Left ventricle myocardium inferior (tissue), 1 donor: ENCODE measurements around the gene GRIN2C. TPM values are rescaled to one million over a fixed set of nuclear protein-coding genes. Genes with fewer than 3 reads are reported as not detected.
A peak's percentile ranks its signal among the peaks of the same experiment; 100 is the strongest.

Experiments used
- DNase-seq: peaks from one replicate; pipeline ENCODE4 v3.0.0-alpha.2; 2020
- H3K27ac ChIP-seq: fragments of 200-600 bp; replicated peaks from 2 replicates; pipeline ENCODE4 v1.8.0; 2021
- H3K27me3 ChIP-seq: fragments of 200-600 bp; 2 replicates; pipeline ENCODE4 v1.8.0; 2021; ENCODE audit warnings: low read depth
- H3K36me3 ChIP-seq: fragments of 200-600 bp; 2 replicates; pipeline ENCODE4 v1.8.0; 2021
- H3K4me1 ChIP-seq: fragments of 200-600 bp; 2 replicates; pipeline ENCODE4 v1.8.0; 2021
- H3K4me3 ChIP-seq: fragments of 200-600 bp; 2 replicates; pipeline ENCODE4 v1.8.0; 2021; ENCODE audit warnings: mild to moderate bottlenecking, moderate library complexity
- H3K9me3 ChIP-seq: fragments of 200-600 bp; replicated peaks from 2 replicates; pipeline ENCODE4 v1.8.0; 2021
- intact Hi-C: fragments of 100-400 bp; cut with micrococcal nuclease; formaldehyde crosslinking; loops from one replicate; pipeline ENCODE4 v1.11.0; 2022
- total RNA-seq: library from RNA; stranded (reverse); fragmentation: NEBNext Ultra II Directional; extraction: Animal tissue kit (Norgen Biotek cat#: 25700); gene quantifications from one replicate; pipeline ENCODE4 v1.2.1, GENCODE V29; 2021
- TF ChIP-seq, protein P1 (sequence below): fragments of 200-600 bp; IDR thresholded peaks from 2 replicates; pipeline ENCODE4 v1.8.0; 2021; ENCODE audit warnings: antibody characterized with exemption, mild to moderate bottlenecking, borderline replicate concordance
- donor health status: DM: no; HTN: yes; CAD: no; lungs with severe emphysema.

GRIN2C gene
- total RNA-seq, 1 donor from 2014 or later: 0.52 TPM

DNA sequence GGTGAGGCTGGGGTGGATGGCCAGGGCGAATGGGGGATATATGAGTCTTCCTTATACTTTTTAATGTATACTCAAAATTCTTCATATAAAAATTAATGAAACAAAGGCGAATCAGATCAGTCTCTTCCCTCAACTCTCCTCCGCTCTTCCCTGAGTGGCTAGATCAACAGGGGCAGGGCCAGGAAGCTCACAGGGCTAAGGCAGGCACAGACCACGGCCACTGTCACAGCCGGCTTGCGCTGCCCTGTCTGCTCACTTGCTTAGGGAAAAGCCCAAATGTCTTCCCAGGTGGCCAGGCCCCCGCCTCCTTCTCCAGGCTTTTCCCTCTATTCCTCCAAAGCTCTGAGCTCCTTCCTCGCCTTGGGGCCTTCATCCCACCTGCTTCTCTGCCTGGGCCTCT is 6.0 kb downstream of the GRIN2C start:
- TF ChIP-seq, protein P1, sequence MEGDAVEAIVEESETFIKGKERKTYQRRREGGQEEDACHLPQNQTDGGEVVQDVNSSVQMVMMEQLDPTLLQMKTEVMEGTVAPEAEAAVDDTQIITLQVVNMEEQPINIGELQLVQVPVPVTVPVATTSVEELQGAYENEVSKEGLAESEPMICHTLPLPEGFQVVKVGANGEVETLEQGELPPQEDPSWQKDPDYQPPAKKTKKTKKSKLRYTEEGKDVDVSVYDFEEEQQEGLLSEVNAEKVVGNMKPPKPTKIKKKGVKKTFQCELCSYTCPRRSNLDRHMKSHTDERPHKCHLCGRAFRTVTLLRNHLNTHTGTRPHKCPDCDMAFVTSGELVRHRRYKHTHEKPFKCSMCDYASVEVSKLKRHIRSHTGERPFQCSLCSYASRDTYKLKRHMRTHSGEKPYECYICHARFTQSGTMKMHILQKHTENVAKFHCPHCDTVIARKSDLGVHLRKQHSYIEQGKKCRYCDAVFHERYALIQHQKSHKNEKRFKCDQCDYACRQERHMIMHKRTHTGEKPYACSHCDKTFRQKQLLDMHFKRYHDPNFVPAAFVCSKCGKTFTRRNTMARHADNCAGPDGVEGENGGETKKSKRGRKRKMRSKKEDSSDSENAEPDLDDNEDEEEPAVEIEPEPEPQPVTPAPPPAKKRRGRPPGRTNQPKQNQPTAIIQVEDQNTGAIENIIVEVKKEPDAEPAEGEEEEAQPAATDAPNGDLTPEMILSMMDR: no peak
- Histone ChIP-seq H3K4me3 (no peak overlapping the region), H3K27ac (no peak overlapping the region), H3K27me3 (peaks cover 88% of the 10 kb centered on the region), H3K9me3 (no peaks in the 10 kb centered on the region), H3K4me1 (peaks cover 11% of the 10 kb centered on the region), H3K36me3 (no peaks in the 10 kb centered on the region)
- intact Hi-C loops: no loop called here
- no peak for DNase-seq

DNA sequence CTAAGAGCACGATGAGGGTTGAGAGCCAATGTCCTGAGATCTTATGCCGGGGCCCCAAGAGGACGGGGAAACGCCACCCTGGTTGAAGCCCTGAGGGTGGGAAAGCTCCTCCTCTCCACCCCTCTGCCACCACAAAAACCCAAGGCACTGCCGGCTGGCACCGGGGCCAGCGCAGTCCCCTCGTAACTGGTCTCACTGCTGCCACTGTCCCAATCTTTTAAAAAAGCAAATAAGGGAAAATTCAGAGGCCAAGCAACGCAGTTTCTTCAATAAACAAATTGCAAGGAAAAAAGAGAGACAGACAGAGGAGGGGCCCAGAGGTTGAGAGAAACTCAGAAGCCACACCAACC is 6.7 kb downstream of the GRIN2C start:
- no peak for DNase-seq
- peaks cover 81% of the 10 kb centered on the region for H3K27me3 ChIP-seq
- H3K4me1 ChIP-seq: peaks cover 11% of the 10 kb centered on the region
- H3K9me3 ChIP-seq: no peaks in the 10 kb centered on the region
- no peak overlapping the region for H3K27ac ChIP-seq
- intact Hi-C loops: no loop called here
- no peak overlapping the region for H3K4me3 ChIP-seq
- no peaks in the 10 kb centered on the region for H3K36me3 ChIP-seq
- TF ChIP-seq, protein P1: no peak

DNA sequence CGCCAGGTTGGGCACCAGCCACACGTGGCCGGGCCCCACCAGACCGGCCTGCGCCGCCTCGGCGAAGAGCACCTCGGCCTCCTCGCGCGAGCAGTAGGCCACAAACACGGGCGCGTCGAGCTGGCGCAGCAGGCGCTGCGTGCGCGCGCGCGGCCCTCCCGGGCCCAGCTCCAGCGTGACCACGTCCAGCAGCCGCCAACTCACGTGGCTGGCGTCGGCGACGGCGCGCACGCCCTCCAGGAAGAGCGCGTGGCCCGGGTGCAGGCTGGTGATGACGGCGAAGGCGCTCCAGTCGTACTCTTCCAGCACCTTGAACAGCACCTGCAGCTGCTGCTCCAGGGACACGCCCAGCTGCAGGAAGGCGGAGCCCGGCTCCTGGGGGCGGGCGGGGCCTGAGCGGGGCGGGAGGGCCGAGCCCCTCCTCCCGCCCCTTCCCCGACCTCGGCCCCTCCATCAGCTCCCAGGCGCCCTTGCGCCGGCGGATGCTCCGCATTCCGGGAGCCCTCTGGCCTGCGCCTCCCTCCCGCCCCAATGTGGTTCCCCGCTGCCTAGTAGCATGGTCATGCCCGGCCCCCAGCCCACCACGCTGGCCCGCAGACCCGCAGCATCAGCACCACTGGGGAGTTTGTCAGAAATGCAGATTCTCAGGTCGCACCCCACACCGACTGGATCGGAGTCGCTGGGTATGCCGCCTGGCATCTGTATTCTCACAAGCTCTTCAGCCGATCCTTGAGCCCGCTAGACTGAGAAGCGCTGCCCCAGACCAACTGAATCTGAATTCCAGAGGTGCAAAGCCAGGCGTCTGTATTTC is 7.2 kb downstream of the GRIN2C start:
- Histone ChIP-seq H3K4me1 (peaks cover 11% of the 10 kb centered on the region), H3K9me3 (no peaks in the 10 kb centered on the region), H3K27ac (no peak overlapping the region), H3K36me3 (no peaks in the 10 kb centered on the region), H3K4me3 (peak overlapping the region; percentile 21), H3K27me3 (peaks cover 76% of the 10 kb centered on the region)
- DNase-seq: no peak
- TF ChIP-seq, protein P1: no peak
- intact Hi-C loops: no loop called here

DNA sequence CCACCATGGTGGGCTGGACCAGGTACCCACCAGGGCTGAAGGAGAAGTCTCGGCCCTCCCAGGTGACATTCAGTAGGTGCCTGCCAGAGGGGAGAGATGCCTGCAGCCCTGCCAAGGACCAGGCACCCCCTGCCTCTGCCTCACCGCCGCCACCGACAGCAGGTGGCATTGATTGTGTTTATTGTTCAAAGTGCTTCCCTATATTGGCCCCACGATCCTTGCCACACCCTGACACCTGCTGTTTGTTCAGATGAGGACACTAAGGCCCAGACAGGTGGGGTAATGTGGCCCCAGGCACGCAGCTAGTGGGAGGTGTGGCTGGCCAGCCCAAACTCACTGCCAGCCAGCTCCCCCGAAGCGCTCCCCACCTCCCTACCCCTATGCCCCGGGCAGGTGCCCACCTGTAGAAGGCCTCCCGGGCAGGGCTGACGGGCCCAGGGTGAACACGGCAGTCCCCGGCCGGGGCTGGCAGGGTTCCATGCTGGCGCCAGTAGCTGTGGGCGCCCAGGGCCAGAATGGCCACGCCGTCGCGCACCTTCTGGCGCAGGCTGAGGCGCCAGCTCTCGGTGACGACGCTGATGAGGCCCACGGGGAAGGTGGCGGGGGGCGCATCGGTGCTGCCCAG is 8.0 kb downstream of the GRIN2C start:
- Histone ChIP-seq H3K9me3 (no peaks in the 10 kb centered on the region), H3K36me3 (no peaks in the 10 kb centered on the region), H3K27me3 (peaks cover 69% of the 10 kb centered on the region), H3K4me3 (no peak overlapping the region), H3K4me1 (peaks cover 11% of the 10 kb centered on the region), H3K27ac (no peak overlapping the region)
- no peak for DNase-seq
- intact Hi-C loops: no loop called here
- TF ChIP-seq, protein P1: no peak

DNA sequence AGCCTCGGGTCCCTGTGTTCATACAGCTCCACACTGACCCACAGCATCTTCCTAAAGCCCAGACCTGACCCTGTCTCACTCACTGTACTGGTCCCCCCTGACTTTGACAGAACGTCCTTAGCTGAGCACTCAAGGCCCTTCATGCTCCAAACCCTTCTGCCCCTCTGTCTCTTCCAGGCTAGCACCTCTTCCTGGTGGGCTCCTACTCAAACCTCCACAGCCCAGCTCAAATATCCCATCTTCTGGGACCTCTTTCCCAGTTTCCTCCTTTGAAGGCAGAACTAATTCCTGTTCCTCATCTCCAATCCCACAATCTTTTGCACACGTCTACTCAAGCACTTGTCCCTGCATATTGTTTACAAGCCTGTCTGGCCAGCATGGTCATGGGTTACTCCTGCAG is 8.8 kb downstream of the GRIN2C start:
- DNase-seq: no peak
- intact Hi-C loops: no loop called here
- no peak overlapping the region for H3K27ac ChIP-seq
- H3K27me3 ChIP-seq: peaks cover 70% of the 10 kb centered on the region
- no peaks in the 10 kb centered on the region for H3K9me3 ChIP-seq
- no peaks in the 10 kb centered on the region for H3K36me3 ChIP-seq
- peaks cover 11% of the 10 kb centered on the region for H3K4me1 ChIP-seq
- TF ChIP-seq, protein P1: no peak
- no peak overlapping the region for H3K4me3 ChIP-seq
